Heart left ventricle (tissue), 16 donors: Measurements from ENCODE around the gene ERMARD. TPM values are rescaled to one million over a fixed set of nuclear protein-coding genes. Genes with fewer than 3 reads are reported as not detected.

Experiments
- ATAC-seq, 4 donors: fragments of 200-7000 bp; cut with Tn5 transposase; one replicate each; pipeline ENCODE4 v1.9.1; 2020 to 2022; ENCODE audit warnings: moderate library complexity in 4 of 4, mild to moderate bottlenecking in 3 of 4, moderate number of reproducible peaks in 1 of 4
- DNase-seq, 5 donors: peaks; one replicate each; pipeline ENCODE4 v3.0.0-alpha.2; 2020
- H3K27ac ChIP-seq, 12 donors: fragments of 200-600 bp; sonication (generic) in 4 of 12; one replicate each; pipeline versions ENCODE4 v1.5.0 to v1.8.0; 2016 to 2022; ENCODE audit warnings: mild to moderate bottlenecking in 2 of 12
- H3K27me3 ChIP-seq, 9 donors: fragments of 200-600 bp; sonication (generic) in 2 of 9; one replicate each; pipeline versions ENCODE4 v1.5.1 to v1.8.0; 2016 to 2022; ENCODE audit warnings: mild to moderate bottlenecking in 3 of 9
- H3K36me3 ChIP-seq, 9 donors: fragments of 200-600 bp; sonication (generic) in 2 of 9; one replicate each; pipeline versions ENCODE4 v1.5.0 to v1.8.0; 2018 to 2022; ENCODE audit warnings: mild to moderate bottlenecking in 2 of 9
- H3K4me1 ChIP-seq, 12 donors: fragments of 200-600 bp; sonication (generic) in 4 of 12; one replicate each; pipeline versions ENCODE4 v1.5.0 to v1.8.0; 2016 to 2022; ENCODE audit warnings: mild to moderate bottlenecking in 3 of 12
- H3K4me3 ChIP-seq, 12 donors: fragments of 200-600 bp; sonication (generic) in 4 of 12; one replicate each; pipeline versions ENCODE4 v1.5.0 to v1.8.0; 2017 to 2022; ENCODE audit warnings: mild to moderate bottlenecking in 9 of 12, moderate library complexity in 4 of 12
- H3K9me3 ChIP-seq, 12 donors: fragments of 200-600 bp; sonication (generic) in 4 of 12; one replicate each; pipeline versions ENCODE4 v1.5.0 to v1.8.0; 2016 to 2022; ENCODE audit warnings: mild to moderate bottlenecking in 1 of 12
- POLR2A ChIP-seq, 2 donors: fragments of 450-650 bp; IDR thresholded peaks; one replicate each; pipeline ENCODE4 v1.6.1; 2017; ENCODE audit warnings: antibody characterized with exemption in 2 of 2, mild to moderate bottlenecking in 2 of 2, moderate library complexity in 2 of 2
- WGBS, 4 donors: extraction: QIAGEN DNeasy Blood & Tissue Kit in 2 of 4; methylation state at CpG; one replicate each; pipeline versions ENCODE4 v1.1.5 to v1.1.7; 2013 to 2018; 5-methylcytosine and 5-hydroxymethylcytosine counted together
- intact Hi-C, 10 donors: fragments of 100-400 bp; cut with DNase I; formaldehyde crosslinking; loops; one replicate each; pipeline versions ENCODE4 v1.11.1 to v1.14.2; 2022
- polyA plus RNA-seq, 2 donors: library from polyadenylated mRNA; stranded (reverse); fragments of 200-250 nt; gene quantifications; one replicate each; pipeline ENCODE4 v1.2.3, GENCODE V29; 2013
- total RNA-seq, 9 donors: library from RNA; depleted of rRNA in 2 of 9; stranded (reverse); fragments of >200 nt in 2 of 9; fragmentation: NEBNext Ultra II Directional in 3 of 9; extraction: Animal tissue kit (Norgen Biotek cat#: 25700) in 3 of 9; gene quantifications; one replicate each; pipeline versions ENCODE4 v1.1.0 to v1.2.4, GENCODE V29; 2016 to 2023
- TF ChIP-seq, protein P1 (sequence below), 12 donors: fragments of 200-600 bp; sonication (generic) in 4 of 12; IDR thresholded peaks; one replicate each; pipeline versions ENCODE4 v1.5.0 to v1.8.0; 2018 to 2022; ENCODE audit warnings: antibody characterized with exemption in 12 of 12, mild to moderate bottlenecking in 5 of 12
- donor health status: ischemic (EF 13 %, LVEDD 7.1; RV severe dilation, severe dysfunction).
- donor health status: healthy with polysubstance abuse.
- donor health status: DM: no; HTN: yes; CAD: no.
- donor health status: DM: no; HTN: no; CAD: no.
- donor health status: ischemic (EF 25% LVEDD 6.9; RV normal size, moderate dysfunction).
- donor health status: ischemic (EF 25% LVEDD 5.7; RV mildly dilated, moderate dysfunction).
- donor health status: healthy.
- donor health status: DM: yes; HTN: yes; CAD: no.
- donor health status: ischemic (EF 35%, LVEDD 5.7; RV mildly dilated, moderate dysfunction).
- donor health status: nonischemic (EF 11% LVEDD 7.7; RV severe dilation, severe dysfunction).
- donor health status: DM: yes; HTN: yes; CAD: no.
- donor health status: PGD.
- donor health status: ischemic (EF 29% LVEDD 5.4; RV normal size, mild dysfunction).
- donor health status: nonischemic (EF 23%, LVEDD 6.1; RV moderate dilation, normal function).

ERMARD gene
- total and polyA plus RNA-seq, 11 donors: 6.4 to 19.5 (median 8.8) TPM

DNA sequence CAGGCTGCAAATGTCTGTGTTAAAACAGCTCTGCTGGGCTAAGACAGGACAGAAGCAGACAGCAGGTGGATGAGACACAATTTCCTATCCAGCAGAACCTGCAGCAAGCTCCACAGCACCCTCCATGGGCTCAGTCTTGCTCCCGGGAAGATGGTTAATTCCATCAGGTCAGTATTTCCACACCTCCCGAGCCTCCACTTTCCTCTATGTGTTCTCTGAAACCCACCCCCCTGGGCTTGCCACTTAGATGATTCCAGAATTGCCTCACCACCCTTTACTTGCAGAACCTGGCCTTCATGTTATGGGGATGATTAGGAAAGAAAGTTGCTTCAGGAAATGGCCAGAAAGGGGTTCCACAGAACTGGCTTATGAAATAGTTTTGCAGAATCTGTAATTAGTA is 43.8 kb downstream of the ERMARD start:
- H3K27me3 ChIP-seq: peaks cover 0 to 26% (median 0%) of the 10 kb centered on the region in 9 donors
- WGBS, 4 donors: 50 to 79% (median 61%) methylated on average over 2 of the region's 2 CpGs
- H3K9me3 ChIP-seq: no peaks in the 10 kb centered on the region
- H3K27ac ChIP-seq: no peak overlapping the region
- no peak for ATAC-seq
- no peak overlapping the region for H3K4me3 ChIP-seq
- no peak for DNase-seq
- intact Hi-C loops: no loop called here
- no peak for TF ChIP-seq POLR2A (IDR thresholded peaks at IDR 0.05)
- TF ChIP-seq, protein P1, sequence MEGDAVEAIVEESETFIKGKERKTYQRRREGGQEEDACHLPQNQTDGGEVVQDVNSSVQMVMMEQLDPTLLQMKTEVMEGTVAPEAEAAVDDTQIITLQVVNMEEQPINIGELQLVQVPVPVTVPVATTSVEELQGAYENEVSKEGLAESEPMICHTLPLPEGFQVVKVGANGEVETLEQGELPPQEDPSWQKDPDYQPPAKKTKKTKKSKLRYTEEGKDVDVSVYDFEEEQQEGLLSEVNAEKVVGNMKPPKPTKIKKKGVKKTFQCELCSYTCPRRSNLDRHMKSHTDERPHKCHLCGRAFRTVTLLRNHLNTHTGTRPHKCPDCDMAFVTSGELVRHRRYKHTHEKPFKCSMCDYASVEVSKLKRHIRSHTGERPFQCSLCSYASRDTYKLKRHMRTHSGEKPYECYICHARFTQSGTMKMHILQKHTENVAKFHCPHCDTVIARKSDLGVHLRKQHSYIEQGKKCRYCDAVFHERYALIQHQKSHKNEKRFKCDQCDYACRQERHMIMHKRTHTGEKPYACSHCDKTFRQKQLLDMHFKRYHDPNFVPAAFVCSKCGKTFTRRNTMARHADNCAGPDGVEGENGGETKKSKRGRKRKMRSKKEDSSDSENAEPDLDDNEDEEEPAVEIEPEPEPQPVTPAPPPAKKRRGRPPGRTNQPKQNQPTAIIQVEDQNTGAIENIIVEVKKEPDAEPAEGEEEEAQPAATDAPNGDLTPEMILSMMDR (IDR thresholded peaks at IDR 0.05): no peak
- no peaks in the 10 kb centered on the region for H3K36me3 ChIP-seq
- peaks cover 0 to 13% (median 8%) of the 10 kb centered on the region in 12 donors for H3K4me1 ChIP-seq

DNA sequence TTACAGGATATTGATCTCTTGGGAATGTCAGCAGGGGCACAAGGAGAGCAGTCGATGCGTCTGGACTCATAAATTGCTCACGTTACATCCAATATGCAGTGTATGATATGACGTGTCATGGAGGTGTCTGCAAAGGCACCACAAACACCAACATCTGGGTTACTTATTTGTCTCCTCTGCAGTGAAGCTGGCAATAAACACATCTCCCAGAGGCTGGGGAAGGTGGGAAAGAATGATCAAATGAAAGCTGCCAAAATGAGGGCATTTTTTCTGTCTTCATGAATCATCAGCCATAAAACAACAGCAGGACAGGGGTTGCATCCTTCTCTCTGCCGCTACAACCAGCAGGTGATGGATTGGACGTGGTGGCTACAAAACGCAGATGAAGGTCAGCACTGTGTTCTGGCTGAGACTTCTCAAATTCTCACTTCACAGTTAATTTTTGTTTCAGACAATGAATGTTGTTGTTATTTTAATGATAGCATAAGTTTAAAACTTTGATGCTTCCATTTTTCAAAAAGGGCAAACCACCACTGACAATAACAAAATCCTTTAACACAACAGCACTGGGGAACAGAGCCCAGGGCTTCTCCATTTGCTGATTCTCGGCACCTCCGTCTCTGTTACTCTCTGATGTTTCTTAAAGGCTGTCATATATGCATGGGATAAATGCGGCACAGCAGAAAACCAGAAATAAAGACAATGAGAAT is 47.5 kb downstream of the ERMARD start:
- Histone ChIP-seq H3K4me3 (no peak overlapping the region), H3K27me3 (peaks cover 0 to 19% (median 0%) of the 10 kb centered on the region in 9 donors), H3K9me3 (no peaks in the 10 kb centered on the region), H3K4me1 (no peaks in the 10 kb centered on the region), H3K27ac (no peak overlapping the region), H3K36me3 (no peaks in the 10 kb centered on the region)
- 79 to 84% (median 83%) methylated on average over 10 of the region's 10 CpGs for WGBS, 4 donors
- no peak for ATAC-seq
- no peak for TF ChIP-seq POLR2A (IDR thresholded peaks at IDR 0.05)
- TF ChIP-seq, protein P1 (IDR thresholded peaks at IDR 0.05): no peak
- intact Hi-C loops: no loop called here
- no peak for DNase-seq

DNA sequence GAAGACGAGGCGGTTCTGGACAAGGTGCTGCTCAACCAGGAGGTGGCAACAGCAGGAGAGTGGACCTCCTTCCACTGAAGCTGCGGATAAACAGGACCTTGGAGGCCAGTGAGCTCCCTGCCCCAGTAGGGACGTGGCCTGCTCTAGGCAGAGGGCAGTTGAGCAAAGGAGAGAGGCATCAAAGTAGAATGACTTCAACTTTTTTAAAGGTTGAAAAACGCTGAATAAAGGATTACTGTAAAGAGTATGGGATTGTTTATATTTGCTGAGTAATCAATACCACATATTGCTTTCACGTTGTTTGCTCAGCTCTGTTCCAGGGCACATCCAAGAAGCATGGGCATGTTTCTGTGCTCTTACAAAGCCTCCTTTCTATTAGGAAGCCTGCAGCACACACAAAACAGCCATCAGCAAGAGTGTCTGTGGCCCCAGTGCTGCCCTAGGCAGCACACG is 48.1 kb downstream of the ERMARD start:
- Histone ChIP-seq H3K4me3 (no peak overlapping the region), H3K36me3 (no peaks in the 10 kb centered on the region), H3K27ac (no peak overlapping the region), H3K27me3 (peaks cover 0 to 14% (median 0%) of the 10 kb centered on the region in 9 donors), H3K4me1 (no peaks in the 10 kb centered on the region), H3K9me3 (no peaks in the 10 kb centered on the region)
- intact Hi-C loops: no loop called here
- 74 to 84% (median 76%) methylated on average over 7 of the region's 7 CpGs for WGBS, 4 donors
- ATAC-seq: no peak
- DNase-seq: no peak
- TF ChIP-seq, protein P1 (IDR thresholded peaks at IDR 0.05): no peak
- TF ChIP-seq POLR2A (IDR thresholded peaks at IDR 0.05): no peak

DNA sequence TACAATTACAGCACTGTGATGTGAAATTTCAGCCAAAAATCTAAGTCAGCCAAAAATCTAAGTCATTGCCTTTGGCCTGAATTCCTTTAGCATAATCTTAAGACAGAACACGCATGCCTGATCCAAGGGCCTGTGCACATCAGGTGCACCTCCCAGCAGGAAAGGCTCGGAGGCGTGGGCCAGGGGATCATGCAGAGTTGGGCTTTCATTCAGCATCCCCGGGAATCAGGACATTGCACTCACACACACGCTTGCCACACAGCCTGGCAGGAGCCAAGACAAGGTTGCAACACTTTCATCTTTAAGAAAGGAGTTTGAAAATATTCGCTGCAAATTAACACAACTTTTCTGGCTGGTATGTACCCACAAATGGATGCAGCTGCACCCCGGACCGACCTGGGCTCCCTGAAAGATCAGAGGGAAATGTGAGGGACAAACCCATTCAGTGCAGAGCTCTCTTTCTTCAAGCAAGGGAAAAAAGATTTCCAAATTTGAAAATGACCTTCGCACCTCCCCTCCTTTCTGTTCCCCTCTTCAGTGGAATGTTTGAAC is 48.8 kb downstream of the ERMARD start:
- H3K27ac ChIP-seq: no peak overlapping the region
- TF ChIP-seq, protein P1 (IDR thresholded peaks at IDR 0.05): no peak
- no peak for TF ChIP-seq POLR2A (IDR thresholded peaks at IDR 0.05)
- WGBS, 4 donors: 77 to 87% (median 82%) methylated on average over 9 of the region's 9 CpGs
- H3K4me1 ChIP-seq: no peaks in the 10 kb centered on the region
- intact Hi-C loops: no loop called here
- H3K27me3 ChIP-seq: peaks cover 0 to 18% (median 2%) of the 10 kb centered on the region in 9 donors
- H3K9me3 ChIP-seq: no peaks in the 10 kb centered on the region
- no peak overlapping the region for H3K4me3 ChIP-seq
- ATAC-seq (no peak), DNase-seq (no peak)
- H3K36me3 ChIP-seq: no peaks in the 10 kb centered on the region
